Esophagus muscularis mucosa (tissue), 3 donors: ENCODE data around the gene RNPC3.

ENCODE experiments used
- POLR2A ChIP-seq: fragments of 450-650 bp; IDR thresholded peaks from one replicate; pipeline ENCODE4 v1.6.1; 2017; ENCODE audit warnings: antibody characterized with exemption, moderate library complexity, mild to moderate bottlenecking, low read depth
- TF ChIP-seq, protein P1 (sequence below), 3 experiments: fragments of 200-600 bp in 2 of 3; fragments of 450-650 bp in 1 of 3; sonication (generic) in 2 of 3; IDR thresholded peaks; one replicate each; pipeline ENCODE4 v1.5.1; 2017 to 2019; ENCODE audit warnings: antibody characterized with exemption in 3 of 3, mild to moderate bottlenecking in 2 of 3, moderate library complexity in 1 of 3

DNA sequence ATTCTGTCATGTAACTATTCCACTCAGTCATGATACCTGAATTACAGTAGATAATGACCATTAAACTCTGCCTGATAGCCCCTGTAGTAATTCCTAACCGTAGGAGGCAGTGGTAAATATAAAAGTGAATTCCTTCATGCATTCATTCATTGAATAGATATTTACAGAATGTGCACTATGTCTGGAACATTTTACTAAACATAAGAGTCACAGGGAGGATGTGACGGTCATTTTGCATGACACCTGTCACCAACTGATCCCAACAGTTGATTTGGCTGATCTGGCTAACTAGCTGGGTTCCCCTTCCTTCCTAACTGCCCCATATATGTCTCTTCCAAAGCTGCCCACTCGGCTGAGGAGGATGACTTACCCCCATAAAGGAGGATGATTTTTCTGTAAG is 2.2 kb upstream of the RNPC3 start:
- no peak for TF ChIP-seq POLR2A
- TF ChIP-seq, protein P1, sequence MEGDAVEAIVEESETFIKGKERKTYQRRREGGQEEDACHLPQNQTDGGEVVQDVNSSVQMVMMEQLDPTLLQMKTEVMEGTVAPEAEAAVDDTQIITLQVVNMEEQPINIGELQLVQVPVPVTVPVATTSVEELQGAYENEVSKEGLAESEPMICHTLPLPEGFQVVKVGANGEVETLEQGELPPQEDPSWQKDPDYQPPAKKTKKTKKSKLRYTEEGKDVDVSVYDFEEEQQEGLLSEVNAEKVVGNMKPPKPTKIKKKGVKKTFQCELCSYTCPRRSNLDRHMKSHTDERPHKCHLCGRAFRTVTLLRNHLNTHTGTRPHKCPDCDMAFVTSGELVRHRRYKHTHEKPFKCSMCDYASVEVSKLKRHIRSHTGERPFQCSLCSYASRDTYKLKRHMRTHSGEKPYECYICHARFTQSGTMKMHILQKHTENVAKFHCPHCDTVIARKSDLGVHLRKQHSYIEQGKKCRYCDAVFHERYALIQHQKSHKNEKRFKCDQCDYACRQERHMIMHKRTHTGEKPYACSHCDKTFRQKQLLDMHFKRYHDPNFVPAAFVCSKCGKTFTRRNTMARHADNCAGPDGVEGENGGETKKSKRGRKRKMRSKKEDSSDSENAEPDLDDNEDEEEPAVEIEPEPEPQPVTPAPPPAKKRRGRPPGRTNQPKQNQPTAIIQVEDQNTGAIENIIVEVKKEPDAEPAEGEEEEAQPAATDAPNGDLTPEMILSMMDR (IDR thresholded peaks at IDR 0.05) = no peak
